ENCODE data around the gene TRIM64.
"Not testable (repeated sequence)": the region's sequence is repeated elsewhere in the genome, so short reads cannot be mapped to it uniquely, and the experiment has no call there.

- TF ChIP-seq CTCF (IDR thresholded peaks at IDR 0.05; ENCODE audit: low read depth, low read length); POLR2A (IDR thresholded peaks at IDR 0.05; ENCODE audit: extremely low read depth, insufficient read length); MAX (IDR thresholded peaks at IDR 0.05; ENCODE audit: low read depth, low read length): not testable (repeated sequence)
Observed at GRCh38 chr11:89965737-89966136, at the start of gene TRIM64.

Measured in NB4 (cell line).